Measurements from ENCODE around the gene RBMS1.

The RBMS1 gene

DNA sequence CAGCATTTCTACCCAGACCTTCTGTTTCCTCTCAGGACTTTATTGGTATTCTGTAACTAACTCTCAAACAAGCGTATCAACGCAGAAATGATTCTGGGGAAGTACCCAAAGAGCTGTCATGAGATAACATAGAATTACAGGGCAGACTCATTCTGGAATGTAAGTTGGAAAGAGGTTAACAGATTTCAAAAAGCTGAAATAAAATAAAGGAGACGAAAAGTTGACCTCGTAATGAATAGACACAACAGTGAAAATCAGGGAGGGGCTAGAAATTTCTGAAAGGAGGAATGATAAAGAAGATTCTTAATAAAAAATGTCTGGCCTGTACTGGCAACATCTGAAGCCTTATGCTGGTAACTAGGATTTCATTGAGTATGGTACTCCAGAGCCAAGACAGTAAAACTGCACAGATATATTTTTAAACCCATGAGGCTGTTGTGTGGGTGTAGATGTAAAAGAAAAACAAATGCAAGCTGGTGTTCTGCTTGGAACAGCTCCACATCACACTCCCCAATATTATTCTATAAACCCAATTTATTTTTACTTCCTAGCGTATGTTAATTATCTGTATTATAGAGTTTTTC, 23.9 kb downstream of the RBMS1 start:
- no peaks in the 10 kb centered on the region for H3K27me3 ChIP-seq (ENCODE audit: control insufficient read depth in 1 of 2, insufficient read depth in 2 of 2, low read length in 2 of 2)
- peaks cover 16% of the 10 kb centered on the region for H3K4me1 ChIP-seq (ENCODE audit: control insufficient read depth, insufficient read depth, low read length)
- H3K27ac ChIP-seq (ENCODE audit: low read length), result no peak overlapping the region
- H3K36me3 ChIP-seq (ENCODE audit: control insufficient read depth in 2 of 2, insufficient read depth in 2 of 2, low read length in 2 of 2), result no peaks in the 10 kb centered on the region
- no peak overlapping the region for H3K9ac ChIP-seq (ENCODE audit: low read length in 2 of 2)
- peak overlapping the region in 1 of 2 donors; percentile 8 for H3K4me3 ChIP-seq (ENCODE audit: low read length in 2 of 2)
- no peaks in the 10 kb centered on the region for H3K9me3 ChIP-seq (ENCODE audit: control insufficient read depth in 2 of 2, low read length in 2 of 2)

DNA sequence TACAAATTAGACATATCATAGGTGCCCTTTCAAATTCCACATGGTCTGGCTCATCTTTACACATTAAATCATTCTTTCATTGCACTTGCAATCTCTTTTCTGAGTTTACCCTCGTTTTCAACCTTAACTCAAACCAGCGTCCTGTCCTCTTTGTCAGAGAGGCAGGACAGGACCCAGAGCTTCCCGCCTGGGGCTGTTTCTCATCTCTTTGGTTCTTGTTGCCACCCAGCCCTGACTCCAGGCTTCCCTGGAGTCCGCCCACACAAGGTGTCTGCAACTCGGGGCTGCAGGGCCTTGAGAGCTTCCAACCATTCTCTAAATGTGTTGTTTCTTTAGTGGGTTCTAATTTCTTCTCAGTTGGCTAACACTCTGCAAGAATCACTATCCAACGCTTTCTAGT, 24.4 kb downstream of the RBMS1 start:
- H3K4me1 ChIP-seq (ENCODE audit: control insufficient read depth, insufficient read depth, low read length), result peaks cover 16% of the 10 kb centered on the region
- no peak overlapping the region for H3K9ac ChIP-seq (ENCODE audit: low read length in 2 of 2)
- no peaks in the 10 kb centered on the region for H3K36me3 ChIP-seq (ENCODE audit: control insufficient read depth in 2 of 2, insufficient read depth in 2 of 2, low read length in 2 of 2)
- H3K4me3 ChIP-seq (ENCODE audit: low read length in 2 of 2), result peak overlapping the region in 1 of 2 donors; percentile 8
- H3K27me3 ChIP-seq (ENCODE audit: control insufficient read depth in 1 of 2, insufficient read depth in 2 of 2, low read length in 2 of 2), result no peaks in the 10 kb centered on the region
- no peaks in the 10 kb centered on the region for H3K9me3 ChIP-seq (ENCODE audit: control insufficient read depth in 2 of 2, low read length in 2 of 2)
- H3K27ac ChIP-seq (ENCODE audit: low read length), result no peak overlapping the region

DNA sequence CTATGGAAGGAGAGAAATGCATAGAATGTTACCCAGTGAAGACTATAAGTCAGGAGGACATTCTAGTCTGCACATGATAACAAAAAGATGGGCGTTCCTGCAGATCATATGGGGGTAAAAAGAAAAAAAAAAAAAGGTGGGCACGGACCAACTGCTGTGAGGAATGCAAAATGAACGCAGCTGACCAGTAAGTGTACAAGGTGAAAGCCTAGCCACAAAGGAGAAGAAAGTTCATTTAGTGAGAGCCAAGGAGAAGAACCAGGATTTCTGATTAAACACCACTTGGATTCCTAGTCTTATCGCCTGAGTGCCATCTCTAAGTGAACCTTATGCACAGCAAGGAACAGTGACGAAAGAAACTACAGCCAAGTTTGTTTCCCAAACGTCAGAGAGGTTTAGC, 26.5 kb downstream of the RBMS1 start:
- H3K9ac ChIP-seq (ENCODE audit: low read length in 2 of 2), result no peak overlapping the region
- H3K4me1 ChIP-seq (ENCODE audit: control insufficient read depth, insufficient read depth, low read length), result peaks cover 12% of the 10 kb centered on the region

DNA sequence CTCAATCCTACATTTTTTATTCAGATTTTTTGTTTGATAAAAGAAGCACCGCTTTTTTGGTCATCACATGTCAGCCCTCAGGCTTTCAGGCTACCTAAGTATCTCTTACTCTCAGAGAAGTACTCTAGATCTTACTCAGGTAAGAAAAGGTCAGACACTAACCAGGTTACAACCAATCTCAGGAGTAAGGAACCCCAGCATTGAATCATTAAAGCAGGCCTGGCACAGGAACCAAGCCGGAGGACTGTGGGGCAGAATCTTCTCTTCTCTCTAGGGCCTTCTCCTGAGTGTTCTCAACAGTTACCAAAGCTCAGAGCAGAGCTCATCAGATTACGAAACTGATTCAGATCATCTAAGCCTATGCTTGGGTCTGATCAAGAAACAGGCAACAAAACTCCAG, 28.2 kb downstream of the RBMS1 start:
- Histone ChIP-seq H3K27me3 (ENCODE audit: control insufficient read depth in 1 of 2, insufficient read depth in 2 of 2, low read length in 2 of 2) (no peaks in the 10 kb centered on the region), H3K4me3 (ENCODE audit: low read length in 2 of 2) (no peak overlapping the region), H3K36me3 (ENCODE audit: control insufficient read depth in 2 of 2, insufficient read depth in 2 of 2, low read length in 2 of 2) (no peaks in the 10 kb centered on the region), H3K4me1 (ENCODE audit: control insufficient read depth, insufficient read depth, low read length) (peaks cover 10% of the 10 kb centered on the region), H3K27ac (ENCODE audit: low read length) (no peak overlapping the region), H3K9ac (ENCODE audit: low read length in 2 of 2) (no peak overlapping the region), H3K9me3 (ENCODE audit: control insufficient read depth in 2 of 2, low read length in 2 of 2) (no peaks in the 10 kb centered on the region)

More for the DNA sequence above, 26.5 kb downstream of the RBMS1 start:
- Histone ChIP-seq H3K4me3 (ENCODE audit: low read length in 2 of 2) (no peak overlapping the region), H3K27ac (ENCODE audit: low read length) (no peak overlapping the region), H3K36me3 (ENCODE audit: control insufficient read depth in 2 of 2, insufficient read depth in 2 of 2, low read length in 2 of 2) (no peaks in the 10 kb centered on the region), H3K27me3 (ENCODE audit: control insufficient read depth in 1 of 2, insufficient read depth in 2 of 2, low read length in 2 of 2) (no peaks in the 10 kb centered on the region), H3K9me3 (ENCODE audit: control insufficient read depth in 2 of 2, low read length in 2 of 2) (no peaks in the 10 kb centered on the region)

DNA sequence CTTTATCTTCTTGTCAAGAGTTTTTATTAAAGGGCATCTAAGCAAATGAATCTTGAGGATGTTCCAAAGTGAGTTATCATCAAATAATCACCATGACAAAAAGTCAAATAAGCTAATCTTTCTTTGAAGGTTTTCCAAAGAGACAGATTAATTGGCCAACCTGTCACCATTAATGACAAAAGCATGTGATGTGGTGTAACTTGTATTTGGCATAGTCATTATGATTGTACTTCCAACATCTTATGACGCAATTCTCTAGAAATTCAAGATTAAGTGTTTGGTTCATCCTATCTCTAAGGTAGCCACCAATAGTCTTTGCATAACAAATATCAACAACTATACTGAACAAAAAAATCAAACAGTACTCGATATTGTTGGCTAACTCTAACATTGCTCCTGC, 28.6 kb downstream of the RBMS1 start:
- H3K36me3 ChIP-seq (ENCODE audit: control insufficient read depth in 2 of 2, insufficient read depth in 2 of 2, low read length in 2 of 2), result no peaks in the 10 kb centered on the region
- H3K4me1 ChIP-seq (ENCODE audit: control insufficient read depth, insufficient read depth, low read length), result peaks cover 9% of the 10 kb centered on the region
- H3K27ac ChIP-seq (ENCODE audit: low read length), result no peak overlapping the region

DNA sequence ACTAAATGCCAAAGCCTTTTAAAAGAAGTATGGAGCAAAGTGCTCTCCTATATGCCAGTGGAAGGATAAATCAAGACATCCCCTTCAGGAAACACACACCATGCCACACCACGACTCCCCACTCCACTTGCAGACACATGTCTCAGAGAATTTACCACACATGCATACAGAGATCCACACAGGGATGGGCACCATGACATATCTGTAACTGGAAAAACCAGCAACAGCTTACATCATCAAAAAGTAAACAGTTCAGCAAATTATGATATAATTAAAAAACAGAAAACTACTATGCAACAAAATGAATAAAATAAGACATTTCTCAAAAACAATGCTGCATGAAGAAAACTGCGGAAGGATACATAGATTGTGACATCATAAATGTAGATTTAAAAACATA, 29.6 kb downstream of the RBMS1 start:
- no peaks in the 10 kb centered on the region for H3K4me1 ChIP-seq (ENCODE audit: control insufficient read depth, insufficient read depth, low read length)
- no peaks in the 10 kb centered on the region for H3K9me3 ChIP-seq (ENCODE audit: control insufficient read depth in 2 of 2, low read length in 2 of 2)
- H3K27ac ChIP-seq (ENCODE audit: low read length), result no peak overlapping the region
- no peak overlapping the region for H3K9ac ChIP-seq (ENCODE audit: low read length in 2 of 2)
- H3K36me3 ChIP-seq (ENCODE audit: control insufficient read depth in 2 of 2, insufficient read depth in 2 of 2, low read length in 2 of 2), result no peaks in the 10 kb centered on the region
- H3K4me3 ChIP-seq (ENCODE audit: low read length in 2 of 2), result no peak overlapping the region
- H3K27me3 ChIP-seq (ENCODE audit: control insufficient read depth in 1 of 2, insufficient read depth in 2 of 2, low read length in 2 of 2), result no peaks in the 10 kb centered on the region

More for the DNA sequence above, 28.6 kb downstream of the RBMS1 start:
- no peak overlapping the region for H3K4me3 ChIP-seq (ENCODE audit: low read length in 2 of 2)
- H3K27me3 ChIP-seq (ENCODE audit: control insufficient read depth in 1 of 2, insufficient read depth in 2 of 2, low read length in 2 of 2), result no peaks in the 10 kb centered on the region
- H3K9me3 ChIP-seq (ENCODE audit: control insufficient read depth in 2 of 2, low read length in 2 of 2), result no peaks in the 10 kb centered on the region
- H3K9ac ChIP-seq (ENCODE audit: low read length in 2 of 2), result no peak overlapping the region

DNA sequence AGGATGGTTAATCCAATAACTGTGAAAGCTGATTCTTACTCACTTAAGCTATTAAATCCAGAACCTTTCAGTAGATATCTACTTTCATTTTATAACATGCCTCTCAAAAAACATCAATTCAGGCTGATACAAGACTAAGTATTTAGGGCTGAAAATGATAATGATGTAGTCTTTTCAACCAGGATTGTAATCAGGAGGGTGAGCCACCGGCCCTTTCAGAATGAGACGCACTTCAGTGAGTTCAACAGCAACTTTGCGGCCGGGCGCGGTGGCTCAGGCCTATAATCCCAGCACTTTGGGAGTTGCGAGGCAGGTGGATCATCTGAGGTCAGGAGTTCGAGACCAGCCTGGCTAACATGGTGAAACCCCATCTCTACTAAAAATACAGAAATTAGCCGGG, 30.4 kb downstream of the RBMS1 start:
- no peak overlapping the region for H3K4me3 ChIP-seq (ENCODE audit: low read length in 2 of 2)
- H3K9me3 ChIP-seq (ENCODE audit: control insufficient read depth in 2 of 2, low read length in 2 of 2), result no peaks in the 10 kb centered on the region
- H3K4me1 ChIP-seq (ENCODE audit: control insufficient read depth, insufficient read depth, low read length), result peaks cover 6% of the 10 kb centered on the region
- H3K27ac ChIP-seq (ENCODE audit: low read length), result no peak overlapping the region
- no peaks in the 10 kb centered on the region for H3K27me3 ChIP-seq (ENCODE audit: control insufficient read depth in 1 of 2, insufficient read depth in 2 of 2, low read length in 2 of 2)
- no peaks in the 10 kb centered on the region for H3K36me3 ChIP-seq (ENCODE audit: control insufficient read depth in 2 of 2, insufficient read depth in 2 of 2, low read length in 2 of 2)
- H3K9ac ChIP-seq (ENCODE audit: low read length in 2 of 2), result no peak overlapping the region

DNA sequence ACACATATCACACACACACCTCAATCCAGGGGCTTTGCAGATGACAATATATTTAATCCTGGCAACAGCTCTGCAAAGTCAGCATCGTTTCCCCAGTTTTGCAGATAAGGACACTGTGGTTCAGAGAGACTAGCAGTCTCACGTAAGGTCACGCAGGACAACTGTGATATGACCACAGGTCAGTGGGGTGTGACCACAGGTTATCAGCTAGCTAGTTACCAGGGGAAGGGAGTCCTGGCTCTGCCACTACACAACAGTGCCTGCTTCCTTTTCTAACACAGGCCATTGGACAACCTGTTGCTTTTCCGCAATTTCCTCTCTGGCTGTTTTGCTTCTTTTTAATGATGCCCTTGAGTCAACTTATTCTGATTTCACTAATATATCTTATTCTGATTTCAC, 33.3 kb downstream of the RBMS1 start:
- H3K9me3 ChIP-seq (ENCODE audit: control insufficient read depth in 2 of 2, low read length in 2 of 2), result no peaks in the 10 kb centered on the region
- no peak overlapping the region for H3K4me3 ChIP-seq (ENCODE audit: low read length in 2 of 2)
- H3K36me3 ChIP-seq (ENCODE audit: control insufficient read depth in 2 of 2, insufficient read depth in 2 of 2, low read length in 2 of 2), result no peaks in the 10 kb centered on the region
- H3K27me3 ChIP-seq (ENCODE audit: control insufficient read depth in 1 of 2, insufficient read depth in 2 of 2, low read length in 2 of 2), result no peaks in the 10 kb centered on the region
- H3K27ac ChIP-seq (ENCODE audit: low read length), result no peak overlapping the region
- peaks cover 7% of the 10 kb centered on the region for H3K4me1 ChIP-seq (ENCODE audit: control insufficient read depth, insufficient read depth, low read length)
- H3K9ac ChIP-seq (ENCODE audit: low read length in 2 of 2), result no peak overlapping the region

DNA sequence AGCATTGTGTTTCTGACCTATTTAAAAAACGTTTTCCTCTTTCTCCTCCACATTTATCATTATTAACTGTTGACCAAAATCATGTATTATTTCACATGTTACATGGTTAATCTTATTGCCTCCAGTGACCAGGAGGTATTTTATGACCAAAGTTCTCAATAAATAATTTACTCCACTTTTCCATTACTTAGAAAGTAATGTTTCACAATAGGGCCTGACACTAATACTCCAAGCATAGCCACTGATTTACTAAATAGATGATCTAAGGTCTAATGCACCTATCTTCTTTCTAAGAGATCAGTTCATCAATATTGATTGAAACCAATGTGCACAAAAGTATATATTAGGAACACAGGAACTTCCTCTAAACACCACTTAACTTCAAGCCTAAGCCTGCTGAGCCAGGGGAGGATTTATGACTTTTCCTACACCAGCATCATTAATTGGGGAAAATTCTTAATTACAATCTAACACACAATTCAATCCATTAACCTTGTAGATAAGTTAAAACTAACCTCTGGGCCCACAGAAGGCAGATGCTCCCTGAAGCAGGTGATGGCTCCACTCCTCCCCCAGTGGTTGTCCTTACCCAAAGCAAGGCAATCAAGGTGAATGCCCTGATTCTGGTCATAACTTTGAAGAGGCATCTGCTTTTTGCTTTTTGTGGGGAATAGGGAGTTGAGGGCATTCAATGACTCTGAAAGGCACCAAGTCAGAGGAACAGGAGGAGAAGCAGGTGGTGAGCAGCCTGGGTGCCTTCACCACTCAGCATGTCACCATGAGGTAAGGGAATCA, 33.9 kb downstream of the RBMS1 start:
- no peaks in the 10 kb centered on the region for H3K9me3 ChIP-seq (ENCODE audit: control insufficient read depth in 2 of 2, low read length in 2 of 2)
- H3K27ac ChIP-seq (ENCODE audit: low read length), result no peak overlapping the region
- H3K36me3 ChIP-seq (ENCODE audit: control insufficient read depth in 2 of 2, insufficient read depth in 2 of 2, low read length in 2 of 2), result no peaks in the 10 kb centered on the region
- peaks cover 7% of the 10 kb centered on the region for H3K4me1 ChIP-seq (ENCODE audit: control insufficient read depth, insufficient read depth, low read length)
- H3K27me3 ChIP-seq (ENCODE audit: control insufficient read depth in 1 of 2, insufficient read depth in 2 of 2, low read length in 2 of 2), result no peaks in the 10 kb centered on the region
- no peak overlapping the region for H3K9ac ChIP-seq (ENCODE audit: low read length in 2 of 2)
- H3K4me3 ChIP-seq (ENCODE audit: low read length in 2 of 2), result no peak overlapping the region

DNA sequence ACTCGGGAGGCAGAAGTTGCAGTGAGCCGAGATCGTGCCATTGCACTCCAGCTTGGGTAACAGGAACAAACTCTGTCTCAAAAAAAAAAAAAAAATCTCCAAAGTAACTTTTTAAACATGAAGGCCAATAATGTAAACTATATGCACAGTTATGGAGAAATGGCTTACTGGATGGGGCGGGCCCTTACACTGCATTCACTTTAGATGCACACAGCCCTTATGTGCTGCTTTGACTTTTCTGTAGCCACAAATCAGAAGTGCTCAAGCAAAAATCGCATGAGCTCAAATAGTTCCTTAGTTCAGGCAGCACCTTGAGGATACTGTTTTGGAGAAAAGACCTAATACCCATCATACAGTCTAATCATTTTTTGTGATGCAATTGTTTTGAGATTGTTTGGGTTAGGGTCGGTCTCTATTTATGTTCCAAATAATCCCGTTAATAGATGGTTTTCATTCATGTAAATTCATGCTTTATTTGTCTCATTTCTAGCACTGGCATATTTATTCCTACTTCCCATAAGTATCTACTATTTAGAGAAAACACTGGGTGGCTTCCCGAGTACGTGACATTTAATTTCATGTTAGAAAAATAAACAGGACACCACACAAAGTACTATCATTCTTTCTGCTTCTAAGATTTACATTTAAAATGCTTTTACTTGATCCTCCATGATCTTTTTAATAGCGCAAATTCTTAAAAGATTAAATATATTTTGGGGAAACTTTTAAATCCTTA, 34.7 kb downstream of the RBMS1 start:
- no peaks in the 10 kb centered on the region for H3K36me3 ChIP-seq (ENCODE audit: control insufficient read depth in 2 of 2, insufficient read depth in 2 of 2, low read length in 2 of 2)
- peaks cover 10% of the 10 kb centered on the region for H3K4me1 ChIP-seq (ENCODE audit: control insufficient read depth, insufficient read depth, low read length)
- no peak overlapping the region for H3K4me3 ChIP-seq (ENCODE audit: low read length in 2 of 2)
- H3K9ac ChIP-seq (ENCODE audit: low read length in 2 of 2), result no peak overlapping the region
- H3K9me3 ChIP-seq (ENCODE audit: control insufficient read depth in 2 of 2, low read length in 2 of 2), result no peaks in the 10 kb centered on the region
- no peak overlapping the region for H3K27ac ChIP-seq (ENCODE audit: low read length)
- H3K27me3 ChIP-seq (ENCODE audit: control insufficient read depth in 1 of 2, insufficient read depth in 2 of 2, low read length in 2 of 2), result no peaks in the 10 kb centered on the region

DNA sequence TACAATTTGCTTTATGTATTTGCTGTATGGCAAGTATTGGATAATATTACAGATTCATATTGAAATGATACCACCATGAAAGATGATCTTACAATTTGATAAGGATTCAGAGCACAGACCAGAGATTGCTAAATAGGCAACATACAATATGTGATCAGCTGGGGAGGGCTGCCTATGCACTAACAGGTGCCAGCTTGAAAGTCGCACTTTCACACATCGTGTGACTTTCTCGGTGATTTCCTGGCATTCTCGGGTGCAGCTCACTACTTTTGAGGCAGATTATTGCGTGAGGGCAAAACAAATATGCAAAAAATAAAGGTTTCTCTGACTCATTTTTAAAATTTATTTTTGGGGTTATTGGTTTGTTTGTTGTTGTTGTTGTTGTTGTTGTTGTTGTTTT, 36.0 kb downstream of the RBMS1 start:
- Histone ChIP-seq H3K4me1 (ENCODE audit: control insufficient read depth, insufficient read depth, low read length) (peaks cover 10% of the 10 kb centered on the region), H3K27me3 (ENCODE audit: control insufficient read depth in 1 of 2, insufficient read depth in 2 of 2, low read length in 2 of 2) (no peaks in the 10 kb centered on the region), H3K27ac (ENCODE audit: low read length) (no peak overlapping the region), H3K9me3 (ENCODE audit: control insufficient read depth in 2 of 2, low read length in 2 of 2) (no peaks in the 10 kb centered on the region), H3K36me3 (ENCODE audit: control insufficient read depth in 2 of 2, insufficient read depth in 2 of 2, low read length in 2 of 2) (no peaks in the 10 kb centered on the region), H3K9ac (ENCODE audit: low read length in 2 of 2) (no peak overlapping the region), H3K4me3 (ENCODE audit: low read length in 2 of 2) (no peak overlapping the region)
